IPS-18a (cell line): Measurements from ENCODE around the gene UNC5C.

ENCODE experiments used
- H3K27ac ChIP-seq: one replicate; pipeline ENCODE4 v1.5.1; 2013; ENCODE audit warnings: low read length
- H3K27me3 ChIP-seq: one replicate; pipeline ENCODE4 v1.6.1; 2013; ENCODE audit warnings: mild to moderate bottlenecking, low read length; ENCODE audit not compliant: control insufficient read depth, insufficient read depth
- H3K36me3 ChIP-seq: one replicate; pipeline ENCODE4 v1.6.1; 2013; ENCODE audit warnings: low read depth, low read length; ENCODE audit not compliant: control insufficient read depth
- H3K4me1 ChIP-seq: one replicate; pipeline ENCODE4 v1.6.1; 2013; ENCODE audit warnings: low read depth, low read length; ENCODE audit not compliant: control insufficient read depth
- H3K4me3 ChIP-seq: one replicate; pipeline ENCODE4 v1.5.1; 2013; ENCODE audit warnings: low read length
- H3K9ac ChIP-seq: one replicate; pipeline ENCODE4 v1.6.1; 2013; ENCODE audit warnings: mild to moderate bottlenecking, low read length, moderate library complexity
- H3K9me3 ChIP-seq: one replicate; pipeline ENCODE4 v1.6.1; 2013; ENCODE audit warnings: low read depth, low read length; ENCODE audit not compliant: control insufficient read depth

Gene UNC5C

GRCh38 chr4:95499291-95499696 is 49.5 kb downstream of the UNC5C start:
- Histone ChIP-seq H3K27ac (no peak overlapping the region), H3K4me3 (no peak overlapping the region), H3K9me3 (no peaks in the 10 kb centered on the region), H3K4me1 (no peaks in the 10 kb centered on the region), H3K36me3 (no peaks in the 10 kb centered on the region), H3K27me3 (no peaks in the 10 kb centered on the region), H3K9ac (no peak overlapping the region)

- H3K4me3 ChIP-seq: no peak overlapping the region
- no peaks in the 10 kb centered on the region for H3K36me3 ChIP-seq
- H3K27me3 ChIP-seq: no peaks in the 10 kb centered on the region
- no peak overlapping the region for H3K9ac ChIP-seq
- H3K4me1 ChIP-seq: no peaks in the 10 kb centered on the region
- H3K9me3 ChIP-seq: no peaks in the 10 kb centered on the region
- H3K27ac ChIP-seq: no peak overlapping the region
Measured at GRCh38 chr4:95494186-95494585, 54.6 kb downstream of the UNC5C start.

- no peak overlapping the region for H3K9ac ChIP-seq
- no peak overlapping the region for H3K4me3 ChIP-seq
- H3K9me3 ChIP-seq: no peaks in the 10 kb centered on the region
- H3K4me1 ChIP-seq: no peaks in the 10 kb centered on the region
- H3K36me3 ChIP-seq: no peaks in the 10 kb centered on the region
- H3K27ac ChIP-seq: no peak overlapping the region
- no peaks in the 10 kb centered on the region for H3K27me3 ChIP-seq
Measured at GRCh38 chr4:95478679-95479078, 70.1 kb downstream of the UNC5C start.

GRCh38 chr4:95476121-95476520 is 72.7 kb downstream of the UNC5C start:
- Histone ChIP-seq H3K4me1 (no peaks in the 10 kb centered on the region), H3K27ac (no peak overlapping the region), H3K27me3 (no peaks in the 10 kb centered on the region), H3K9ac (no peak overlapping the region), H3K4me3 (no peak overlapping the region), H3K9me3 (no peaks in the 10 kb centered on the region), H3K36me3 (no peaks in the 10 kb centered on the region)

- Histone ChIP-seq H3K36me3 (no peaks in the 10 kb centered on the region), H3K4me3 (no peak overlapping the region), H3K9me3 (no peaks in the 10 kb centered on the region), H3K27me3 (no peaks in the 10 kb centered on the region), H3K27ac (no peak overlapping the region), H3K9ac (no peak overlapping the region), H3K4me1 (no peaks in the 10 kb centered on the region)
Measured at GRCh38 chr4:95472534-95472933, 76.2 kb downstream of the UNC5C start.

- Histone ChIP-seq H3K9ac (no peak overlapping the region), H3K4me1 (no peaks in the 10 kb centered on the region), H3K9me3 (no peaks in the 10 kb centered on the region), H3K4me3 (no peak overlapping the region), H3K27ac (no peak overlapping the region), H3K27me3 (no peaks in the 10 kb centered on the region), H3K36me3 (no peaks in the 10 kb centered on the region)
Measured at GRCh38 chr4:95470622-95471021, 78.2 kb downstream of the UNC5C start.

- Histone ChIP-seq H3K9me3 (no peaks in the 10 kb centered on the region), H3K36me3 (no peaks in the 10 kb centered on the region), H3K9ac (no peak overlapping the region), H3K27ac (no peak overlapping the region), H3K4me3 (no peak overlapping the region), H3K27me3 (no peaks in the 10 kb centered on the region), H3K4me1 (no peaks in the 10 kb centered on the region)
Measured at GRCh38 chr4:95469617-95470016, 79.2 kb downstream of the UNC5C start.

- Histone ChIP-seq H3K9me3 (no peaks in the 10 kb centered on the region), H3K9ac (no peak overlapping the region), H3K4me3 (no peak overlapping the region), H3K27ac (no peak overlapping the region), H3K36me3 (no peaks in the 10 kb centered on the region), H3K4me1 (no peaks in the 10 kb centered on the region), H3K27me3 (no peaks in the 10 kb centered on the region)
Measured at GRCh38 chr4:95466791-95467190, 82.0 kb downstream of the UNC5C start.

GRCh38 chr4:95465010-95465409 is 83.8 kb downstream of the UNC5C start:
- H3K9ac ChIP-seq: no peak overlapping the region
- H3K9me3 ChIP-seq: no peaks in the 10 kb centered on the region
- no peaks in the 10 kb centered on the region for H3K27me3 ChIP-seq
- no peak overlapping the region for H3K4me3 ChIP-seq
- H3K4me1 ChIP-seq: no peaks in the 10 kb centered on the region
- no peaks in the 10 kb centered on the region for H3K36me3 ChIP-seq
- no peak overlapping the region for H3K27ac ChIP-seq

GRCh38 chr4:95462921-95463320 is 85.9 kb downstream of the UNC5C start:
- H3K4me3 ChIP-seq: no peak overlapping the region
- H3K4me1 ChIP-seq: no peaks in the 10 kb centered on the region
- H3K9ac ChIP-seq: no peak overlapping the region
- H3K9me3 ChIP-seq: no peaks in the 10 kb centered on the region
- H3K27me3 ChIP-seq: no peaks in the 10 kb centered on the region
- no peaks in the 10 kb centered on the region for H3K36me3 ChIP-seq
- no peak overlapping the region for H3K27ac ChIP-seq

GRCh38 chr4:95457353-95457752 is 91.4 kb downstream of the UNC5C start:
- no peaks in the 10 kb centered on the region for H3K36me3 ChIP-seq
- H3K27me3 ChIP-seq: no peaks in the 10 kb centered on the region
- no peaks in the 10 kb centered on the region for H3K9me3 ChIP-seq
- H3K4me3 ChIP-seq: no peak overlapping the region
- H3K27ac ChIP-seq: no peak overlapping the region
- no peaks in the 10 kb centered on the region for H3K4me1 ChIP-seq
- H3K9ac ChIP-seq: no peak overlapping the region

- Histone ChIP-seq H3K4me3 (no peak overlapping the region), H3K27ac (no peak overlapping the region), H3K9ac (no peak overlapping the region), H3K4me1 (no peaks in the 10 kb centered on the region), H3K27me3 (no peaks in the 10 kb centered on the region), H3K9me3 (no peaks in the 10 kb centered on the region), H3K36me3 (no peaks in the 10 kb centered on the region)
Measured at GRCh38 chr4:95450294-95450693, 98.5 kb downstream of the UNC5C start.
